IMR-90 (cell line): Measurements from ENCODE around the gene FBXL7.

Experiments
- CHD1 ChIP-seq: IDR thresholded peaks from 2 replicates; pipeline ENCODE4 v1.6.1; 2012; ENCODE audit warnings: low read depth, low read length, improper control_type of control experiment
- CTCF ChIP-seq: conservative IDR thresholded peaks from 2 replicates; pipeline ENCODE4 v1.5.1; 2012; ENCODE audit warnings: mild to moderate bottlenecking, low read depth, low read length, improper control_type of control experiment

GRCh38 chr5:15575666-15576065 lies 75.7 kb downstream of the FBXL7 start:
- TF ChIP-seq CTCF (no peak), CHD1 (no peak)
